B cell (primary cell): ENCODE measurements around the gene LIPG.

Experiments
- CTCF ChIP-seq: fragments of 200-600 bp; IDR thresholded peaks from one replicate; pipeline ENCODE4 v1.8.0; 2022; ENCODE audit warnings: antibody characterized with exemption, mild to moderate bottlenecking
- EZH2 ChIP-seq: IDR thresholded peaks from 2 replicates; pipeline ENCODE4 v1.6.1; 2012; ENCODE audit warnings: borderline replicate concordance, low read depth, mild to moderate bottlenecking, moderate library complexity, low read length; ENCODE audit not compliant: insufficient read depth, poor library complexity, severe bottlenecking

DNA sequence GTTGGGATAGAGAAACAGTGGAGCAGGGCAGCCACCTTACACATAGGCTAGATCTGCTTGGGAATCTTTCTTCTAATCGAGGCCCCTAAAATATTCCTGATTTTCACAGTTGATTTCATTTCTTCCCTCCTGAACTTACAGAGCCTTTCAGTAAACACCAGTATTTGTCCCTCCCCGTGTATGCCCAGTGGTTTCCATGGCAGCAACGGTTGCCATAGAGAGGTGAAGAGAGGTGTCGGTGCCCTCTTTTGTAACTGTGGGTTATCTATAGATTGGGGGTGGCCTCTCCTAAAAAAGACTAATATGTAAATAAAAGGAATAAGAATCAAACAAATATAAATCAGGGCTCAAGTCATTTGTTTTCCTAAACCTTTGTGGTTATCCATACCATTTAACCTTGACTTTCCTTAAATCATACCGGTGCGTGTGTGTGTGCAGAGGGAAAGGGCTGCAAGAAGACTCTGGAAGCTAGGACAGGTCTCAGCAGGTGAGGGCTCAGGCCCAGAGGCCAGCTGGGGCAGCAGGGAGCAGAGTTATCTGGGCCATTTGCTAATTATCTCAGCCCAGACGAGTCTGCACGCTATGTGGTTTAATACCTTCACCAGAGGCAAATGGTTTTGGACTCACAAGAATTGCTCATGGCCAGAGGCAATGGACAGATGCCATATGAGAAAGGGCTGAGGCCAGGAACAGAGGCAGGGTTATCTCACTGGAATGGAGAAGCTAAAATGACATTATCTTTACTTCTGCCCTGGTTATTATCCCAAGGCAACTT is 35.5 kb downstream of the LIPG start:
- TF ChIP-seq CTCF (no peak), EZH2 (no peak)
